Hepatocyte (in vitro differentiated cells): ENCODE results near the gene TXLNG.

ENCODE experiments used
- CTCF ChIP-seq: fragments of 200-600 bp; sonication (generic); IDR thresholded peaks from 2 replicates; pipeline ENCODE4 v1.5.1; 2016; ENCODE audit warnings: antibody characterized with exemption, mild to moderate bottlenecking; ENCODE audit not compliant: poor library complexity
- EZH2 ChIP-seq: fragments of 200-600 bp; sonication (generic); IDR thresholded peaks from 2 replicates; pipeline ENCODE4 v1.6.1; 2016; ENCODE audit warnings: antibody characterized with exemption, mild to moderate bottlenecking, borderline replicate concordance

DNA sequence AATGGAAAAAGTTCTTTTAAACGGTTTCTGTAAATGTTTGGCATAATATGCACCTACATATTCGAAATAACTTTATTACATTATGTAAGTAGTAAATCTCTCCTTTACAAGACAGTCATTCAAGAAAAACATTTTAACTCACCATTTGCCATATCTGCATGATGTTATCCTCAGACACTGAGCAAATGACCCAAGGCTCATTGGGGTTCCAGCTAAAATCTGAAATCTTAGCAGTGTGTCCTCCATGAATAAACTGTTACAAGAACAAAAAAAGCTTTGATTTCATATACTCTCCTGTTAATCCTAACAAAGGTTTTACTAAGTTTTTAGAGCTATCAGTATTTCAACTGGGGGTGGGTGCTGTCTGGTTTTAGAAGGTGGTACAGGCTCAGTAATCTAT, 59.4 kb downstream of the TXLNG start:
- TF ChIP-seq CTCF: no peak
- TF ChIP-seq EZH2: no peak
